GM10266 (cell line): ENCODE results near the gene TOM1L2.

Experiments
- DNase-seq: peaks from one replicate; pipeline ENCODE4 v3.0.0; 2012; ENCODE audit errors: extremely low spot score
- CTCF ChIP-seq: IDR thresholded peaks from 2 replicates; pipeline ENCODE4 v1.5.1; 2012; ENCODE audit warnings: mild to moderate bottlenecking, low read depth; ENCODE audit not compliant: control insufficient read depth, insufficient read depth; ENCODE audit errors: missing control alignments

TOM1L2 gene

GRCh38 chr17:17994271-17995069 is 22.3 kb upstream of the TOM1L2 start:
- peak; percentile 11 for TF ChIP-seq CTCF
- no peak for DNase-seq

- no peak for DNase-seq
- no peak for TF ChIP-seq CTCF
These were observed 21.7 kb upstream of the TOM1L2 start for GRCh38 chr17:17993852-17994251.

- DNase-seq: no peak
- no peak for TF ChIP-seq CTCF
These were observed 21.2 kb upstream of the TOM1L2 start for GRCh38 chr17:17993366-17993765.

GRCh38 chr17:17990282-17990681 is 18.1 kb upstream of the TOM1L2 start:
- no peak for TF ChIP-seq CTCF
- no peak for DNase-seq

GRCh38 chr17:17989618-17990017 is 17.4 kb upstream of the TOM1L2 start:
- TF ChIP-seq CTCF: no peak
- no peak for DNase-seq

- TF ChIP-seq CTCF: no peak
- DNase-seq: no peak
These were observed 16.9 kb upstream of the TOM1L2 start for GRCh38 chr17:17989081-17989480.

- DNase-seq: no peak
- TF ChIP-seq CTCF: no peak
These were observed 16.3 kb upstream of the TOM1L2 start for GRCh38 chr17:17988427-17988945.
